Measurements from ENCODE around the gene ARHGEF7. TPM values are rescaled to one million over a fixed set of nuclear protein-coding genes. Genes with fewer than 3 reads are reported as not detected.

Gene ARHGEF7
- total RNA-seq, 2 experiments from 2014 or later = 46.5 to 46.7 TPM

- DNase-seq = no peak
- no peaks in the 10 kb centered on the region for H3K36me3 Mint-ChIP-seq
- H3K27me3 Mint-ChIP-seq = no peaks in the 10 kb centered on the region
- no peaks in the 10 kb centered on the region for H3K9me3 Mint-ChIP-seq
- peak overlapping the region; percentile 56 for H3K27ac Mint-ChIP-seq
- H3K4me1 Mint-ChIP-seq = peaks cover 29% of the 10 kb centered on the region
- no peak overlapping the region for H3K4me3 Mint-ChIP-seq
Measured at GRCh38 chr13:111219280-111219679, 104.2 kb downstream of the ARHGEF7 start.

- H3K9me3 Mint-ChIP-seq = no peaks in the 10 kb centered on the region
- H3K4me3 Mint-ChIP-seq = no peak overlapping the region
- no peak for DNase-seq
- H3K36me3 Mint-ChIP-seq = no peaks in the 10 kb centered on the region
- H3K4me1 Mint-ChIP-seq = peaks cover 30% of the 10 kb centered on the region
- no peak overlapping the region for H3K27ac Mint-ChIP-seq
- H3K27me3 Mint-ChIP-seq = no peaks in the 10 kb centered on the region
Measured at GRCh38 chr13:111219950-111220349, 104.8 kb downstream of the ARHGEF7 start.

- Mint-ChIP-seq H3K27ac (no peak overlapping the region), H3K36me3 (peaks cover 10% of the 10 kb centered on the region), H3K9me3 (no peaks in the 10 kb centered on the region), H3K4me1 (peaks cover 30% of the 10 kb centered on the region), H3K4me3 (no peak overlapping the region), H3K27me3 (no peaks in the 10 kb centered on the region)
- DNase-seq = no peak
Measured at GRCh38 chr13:111225166-111225565, 110.1 kb downstream of the ARHGEF7 start.

GRCh38 chr13:111225810-111226546 is 110.9 kb downstream of the ARHGEF7 start:
- H3K27ac Mint-ChIP-seq = peak overlapping the region; percentile 27

GRCh38 chr13:111227405-111227804 is 112.3 kb downstream of the ARHGEF7 start:
- no peak overlapping the region for H3K27ac Mint-ChIP-seq
- no peak overlapping the region for H3K4me3 Mint-ChIP-seq

More at GRCh38 chr13:111225810-111226546, 110.9 kb downstream of the ARHGEF7 start:
- Mint-ChIP-seq H3K4me3 (no peak overlapping the region), H3K4me1 (peaks cover 30% of the 10 kb centered on the region), H3K9me3 (no peaks in the 10 kb centered on the region), H3K27me3 (no peaks in the 10 kb centered on the region), H3K36me3 (peaks cover 10% of the 10 kb centered on the region)
- DNase-seq = no peak

GRCh38 chr13:111228262-111229144 is 113.4 kb downstream of the ARHGEF7 start:
- H3K27me3 Mint-ChIP-seq = no peaks in the 10 kb centered on the region
- H3K36me3 Mint-ChIP-seq = peaks cover 21% of the 10 kb centered on the region
- no peaks in the 10 kb centered on the region for H3K9me3 Mint-ChIP-seq
- no peak for DNase-seq
- no peak overlapping the region for H3K4me3 Mint-ChIP-seq
- no peak overlapping the region for H3K27ac Mint-ChIP-seq
- peaks cover 26% of the 10 kb centered on the region for H3K4me1 Mint-ChIP-seq

More at GRCh38 chr13:111227405-111227804, 112.3 kb downstream of the ARHGEF7 start:
- DNase-seq = no peak
- Mint-ChIP-seq H3K4me1 (peaks cover 34% of the 10 kb centered on the region), H3K36me3 (peaks cover 16% of the 10 kb centered on the region), H3K27me3 (no peaks in the 10 kb centered on the region), H3K9me3 (no peaks in the 10 kb centered on the region)

- H3K27ac Mint-ChIP-seq = no peak overlapping the region
- H3K4me3 Mint-ChIP-seq = no peak overlapping the region
- H3K36me3 Mint-ChIP-seq = peaks cover 31% of the 10 kb centered on the region
- H3K27me3 Mint-ChIP-seq = no peaks in the 10 kb centered on the region
- no peak for DNase-seq
- no peaks in the 10 kb centered on the region for H3K9me3 Mint-ChIP-seq
- H3K4me1 Mint-ChIP-seq = peaks cover 22% of the 10 kb centered on the region
Measured at GRCh38 chr13:111230385-111230930, 115.3 kb downstream of the ARHGEF7 start.

GRCh38 chr13:111232191-111232590 is 117.1 kb downstream of the ARHGEF7 start:
- Mint-ChIP-seq H3K36me3 (peaks cover 30% of the 10 kb centered on the region), H3K4me3 (no peak overlapping the region), H3K4me1 (peaks cover 11% of the 10 kb centered on the region), H3K27ac (no peak overlapping the region), H3K9me3 (no peaks in the 10 kb centered on the region), H3K27me3 (no peaks in the 10 kb centered on the region)
- DNase-seq = no peak

GRCh38 chr13:111233080-111233479 is 118.0 kb downstream of the ARHGEF7 start:
- H3K36me3 Mint-ChIP-seq = peaks cover 26% of the 10 kb centered on the region
- DNase-seq = no peak
- H3K4me3 Mint-ChIP-seq = no peak overlapping the region
- peaks cover 10% of the 10 kb centered on the region for H3K4me1 Mint-ChIP-seq
- no peak overlapping the region for H3K27ac Mint-ChIP-seq
- H3K9me3 Mint-ChIP-seq = no peaks in the 10 kb centered on the region
- H3K27me3 Mint-ChIP-seq = no peaks in the 10 kb centered on the region

GRCh38 chr13:111239764-111240670 is 124.9 kb downstream of the ARHGEF7 start:
- Mint-ChIP-seq H3K27ac (no peak overlapping the region), H3K36me3 (peaks cover 15% of the 10 kb centered on the region), H3K4me3 (no peak overlapping the region)

GRCh38 chr13:111241006-111241755 is 126.1 kb downstream of the ARHGEF7 start:
- H3K4me3 Mint-ChIP-seq = no peak overlapping the region
- no peaks in the 10 kb centered on the region for H3K27me3 Mint-ChIP-seq
- H3K27ac Mint-ChIP-seq = no peak overlapping the region
- H3K36me3 Mint-ChIP-seq = peaks cover 20% of the 10 kb centered on the region
- H3K9me3 Mint-ChIP-seq = no peaks in the 10 kb centered on the region
- H3K4me1 Mint-ChIP-seq = peaks cover 6% of the 10 kb centered on the region
- DNase-seq = no peak

More at GRCh38 chr13:111239764-111240670, 124.9 kb downstream of the ARHGEF7 start:
- Mint-ChIP-seq H3K27me3 (no peaks in the 10 kb centered on the region), H3K4me1 (peaks cover 2% of the 10 kb centered on the region), H3K9me3 (no peaks in the 10 kb centered on the region)
- no peak for DNase-seq

GRCh38 chr13:111241862-111242261 is 126.8 kb downstream of the ARHGEF7 start:
- Mint-ChIP-seq H3K27me3 (no peaks in the 10 kb centered on the region), H3K27ac (no peak overlapping the region), H3K36me3 (peaks cover 21% of the 10 kb centered on the region), H3K4me1 (peaks cover 8% of the 10 kb centered on the region), H3K4me3 (no peak overlapping the region), H3K9me3 (no peaks in the 10 kb centered on the region)
- no peak for DNase-seq

GRCh38 chr13:111242585-111242984 is 127.5 kb downstream of the ARHGEF7 start:
- no peaks in the 10 kb centered on the region for H3K27me3 Mint-ChIP-seq
- no peak overlapping the region for H3K27ac Mint-ChIP-seq
- no peak overlapping the region for H3K4me3 Mint-ChIP-seq
- H3K9me3 Mint-ChIP-seq = no peaks in the 10 kb centered on the region
- H3K4me1 Mint-ChIP-seq = peaks cover 8% of the 10 kb centered on the region
- peaks cover 24% of the 10 kb centered on the region for H3K36me3 Mint-ChIP-seq
- no peak for DNase-seq

GRCh38 chr13:111243981-111244380 is 128.9 kb downstream of the ARHGEF7 start:
- Mint-ChIP-seq H3K36me3 (peaks cover 29% of the 10 kb centered on the region), H3K9me3 (no peaks in the 10 kb centered on the region), H3K4me3 (no peak overlapping the region), H3K27me3 (no peaks in the 10 kb centered on the region), H3K4me1 (peaks cover 6% of the 10 kb centered on the region), H3K27ac (no peak overlapping the region)
- DNase-seq = no peak
